ENCODE measurements around the gene SLC27A4.

SLC27A4 gene

DNA sequence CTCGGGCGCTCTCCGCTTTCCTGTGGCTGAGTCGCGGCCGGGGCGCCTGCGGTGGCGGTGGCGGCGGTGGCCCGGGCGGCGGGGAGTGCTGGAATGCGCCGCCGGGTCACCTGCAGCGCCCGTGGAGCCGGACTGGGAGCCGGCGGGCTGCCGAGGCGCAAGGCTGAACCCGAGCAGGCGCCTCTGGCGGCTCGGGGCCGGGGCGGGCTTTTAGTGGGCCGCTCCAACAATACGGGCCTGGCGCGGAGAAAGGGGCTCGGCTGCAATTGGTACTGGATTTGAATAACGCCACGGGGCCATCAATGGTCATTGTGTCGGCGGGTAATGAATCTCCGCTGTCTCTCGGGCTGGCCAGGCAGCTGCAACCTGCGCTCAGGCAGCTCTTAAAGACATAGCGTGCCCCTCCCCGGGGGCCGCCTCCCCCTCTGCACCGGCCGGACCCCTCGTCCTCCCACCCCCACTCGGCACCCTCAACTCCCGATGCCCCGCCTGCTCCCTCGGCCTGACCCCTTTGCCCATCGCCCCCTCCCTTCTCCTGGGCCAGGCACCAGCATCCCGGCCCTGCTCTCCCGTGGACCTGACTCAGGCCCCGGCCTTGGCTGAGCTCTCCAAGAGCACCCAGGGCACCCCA lies 52.9 kb downstream of the SLC27A4 start:
- DNase-seq = no peak

DNA sequence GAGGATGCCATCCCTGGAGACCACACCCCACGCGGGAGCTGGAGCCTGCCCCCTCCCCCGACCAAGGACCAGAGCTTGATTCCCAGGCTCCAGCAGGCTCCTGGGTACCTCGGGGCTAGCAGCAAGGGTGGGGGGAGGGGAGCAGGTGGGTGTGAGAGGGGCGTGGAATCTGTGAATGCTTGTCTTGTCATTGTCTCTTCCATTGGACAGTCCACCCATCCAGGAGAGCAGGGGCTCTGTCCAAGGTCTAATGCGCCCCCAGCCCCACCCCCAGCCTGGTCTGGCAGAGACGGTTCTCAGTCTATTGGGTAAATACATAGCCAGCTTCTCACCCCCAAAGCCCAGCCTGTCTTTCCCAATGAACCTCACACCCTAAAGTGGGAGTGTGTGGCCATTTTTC lies 53.6 kb downstream of the SLC27A4 start:
- DNase-seq = no peak

DNA sequence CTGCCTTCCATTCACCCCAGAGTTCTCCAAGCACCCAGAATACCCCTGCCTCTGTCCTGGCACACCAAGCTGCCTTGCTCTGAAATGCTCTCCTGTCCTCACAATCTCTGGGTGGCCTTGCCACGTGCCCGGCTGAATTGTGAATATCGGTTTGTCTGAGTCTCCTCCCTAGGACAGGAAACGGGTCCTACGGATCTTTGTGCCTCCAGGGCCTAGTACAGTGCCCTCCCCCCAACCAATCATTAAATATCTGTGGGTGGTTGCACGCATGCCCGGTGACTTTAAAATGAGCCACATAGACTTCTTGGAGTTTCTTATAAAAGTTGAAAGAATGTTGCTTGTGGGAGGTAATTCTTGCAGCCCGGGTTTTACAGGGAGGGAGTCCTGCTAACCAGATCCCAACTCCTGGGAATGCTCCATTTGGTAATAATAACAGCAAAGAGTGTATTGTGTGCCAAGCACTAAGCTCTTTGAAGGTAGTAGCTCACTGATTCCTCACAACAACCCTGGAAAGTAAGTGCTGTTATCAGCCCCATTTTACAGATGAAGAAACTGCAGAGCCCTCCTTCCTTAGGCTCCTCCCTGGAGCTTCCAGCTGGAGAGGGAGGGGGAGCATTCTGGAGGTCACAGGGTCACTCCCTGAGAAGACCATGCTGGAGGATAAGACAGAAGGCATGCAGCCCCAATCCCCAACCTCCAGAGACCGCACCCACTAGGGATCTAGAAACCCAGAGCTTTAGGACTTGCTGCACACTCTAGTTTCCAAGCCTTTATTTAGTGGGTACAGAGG lies 54.2 kb downstream of the SLC27A4 start:
- DNase-seq = no peak

DNA sequence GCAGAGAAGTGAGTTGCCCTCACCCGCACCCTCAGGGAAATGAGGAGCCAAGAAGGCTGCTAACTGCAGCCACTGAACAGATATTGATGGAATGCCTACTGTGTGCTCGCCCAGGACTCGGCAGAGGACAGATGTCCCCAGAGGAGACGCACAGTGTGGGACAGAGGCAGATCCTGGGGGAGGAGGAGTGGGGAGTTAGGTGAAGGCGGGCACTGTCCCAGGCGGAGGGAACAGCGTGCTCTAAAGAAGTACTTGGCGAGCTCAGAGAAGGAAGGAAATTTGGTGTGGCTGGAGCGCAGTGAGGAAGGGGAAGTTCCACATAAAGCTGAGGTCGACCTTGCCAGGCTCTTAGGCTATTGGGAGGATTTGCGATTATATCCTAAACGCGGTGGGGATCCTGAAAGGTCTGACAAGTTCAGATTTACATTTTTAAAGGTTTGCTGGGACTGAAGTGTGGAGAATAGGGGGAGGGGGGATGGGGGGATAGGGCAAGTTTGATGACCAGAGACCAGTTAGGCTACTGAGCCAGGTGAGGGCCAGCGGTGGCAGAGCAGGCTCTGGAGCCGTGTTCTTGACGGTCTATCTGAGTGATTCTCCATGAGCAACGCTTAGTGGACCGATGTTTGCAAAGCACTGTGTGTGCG lies 56.8 kb downstream of the SLC27A4 start:
- DNase-seq = no peak

DNA sequence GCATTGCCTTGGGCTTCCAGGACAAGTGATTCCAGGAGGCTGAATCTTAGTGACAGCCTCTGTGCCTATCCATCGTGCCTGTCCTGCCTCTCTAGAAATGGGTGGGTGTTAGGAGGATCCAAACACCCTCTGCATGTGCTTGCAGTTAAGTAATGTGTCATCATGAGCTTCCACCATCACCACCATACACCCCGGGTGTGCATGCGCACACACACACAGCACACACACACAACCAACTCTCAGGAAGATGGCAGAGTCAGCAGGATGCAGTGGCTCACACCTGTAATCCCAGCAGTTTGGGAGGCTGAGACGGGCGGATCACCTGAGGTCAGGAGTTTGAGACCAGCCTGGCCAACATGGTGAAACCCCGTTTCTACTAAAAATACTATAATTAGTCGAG lies 57.5 kb downstream of the SLC27A4 start:
- no peak for DNase-seq

DNA sequence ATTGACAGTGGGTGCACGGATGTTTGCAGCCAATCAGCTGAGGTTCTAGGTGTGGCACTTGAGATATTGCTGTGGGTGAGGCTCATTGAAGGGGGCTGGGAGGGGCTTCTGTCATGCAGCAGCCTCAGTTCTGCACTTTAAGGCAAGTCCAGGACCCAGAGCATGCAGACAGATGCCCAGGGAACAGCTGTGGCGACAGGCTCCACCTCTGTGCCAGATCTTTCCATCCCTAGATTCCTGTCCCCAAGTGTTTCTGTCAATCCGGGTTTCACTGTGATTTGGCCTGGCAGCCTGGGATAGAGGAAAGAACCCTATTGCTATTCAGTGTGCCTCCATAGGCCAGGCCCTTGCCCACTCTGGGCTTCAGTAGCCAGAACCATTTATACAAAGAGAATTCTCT lies 59.5 kb downstream of the SLC27A4 start:
- DNase-seq = no peak

DNA sequence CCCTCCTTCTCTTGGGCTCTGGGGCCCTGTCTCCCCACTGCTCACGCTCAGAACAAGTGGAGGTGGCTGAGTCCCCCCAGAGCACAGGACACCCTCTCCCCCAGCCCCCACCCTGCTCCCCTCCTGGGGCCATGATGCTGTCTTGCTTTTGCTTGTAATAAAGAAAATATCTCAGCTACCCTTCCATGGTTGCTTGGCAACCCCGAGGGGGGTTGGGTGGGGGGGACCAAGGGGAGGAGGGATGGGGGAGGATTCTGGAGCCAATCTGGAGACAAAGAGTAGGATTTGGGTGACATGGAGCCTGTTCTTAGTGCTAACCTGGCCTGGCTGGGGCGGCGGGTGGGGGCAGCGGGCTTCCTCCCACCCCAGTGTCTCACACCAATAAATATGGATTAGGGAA lies 64.2 kb downstream of the SLC27A4 start:
- no peak for DNase-seq

DNA sequence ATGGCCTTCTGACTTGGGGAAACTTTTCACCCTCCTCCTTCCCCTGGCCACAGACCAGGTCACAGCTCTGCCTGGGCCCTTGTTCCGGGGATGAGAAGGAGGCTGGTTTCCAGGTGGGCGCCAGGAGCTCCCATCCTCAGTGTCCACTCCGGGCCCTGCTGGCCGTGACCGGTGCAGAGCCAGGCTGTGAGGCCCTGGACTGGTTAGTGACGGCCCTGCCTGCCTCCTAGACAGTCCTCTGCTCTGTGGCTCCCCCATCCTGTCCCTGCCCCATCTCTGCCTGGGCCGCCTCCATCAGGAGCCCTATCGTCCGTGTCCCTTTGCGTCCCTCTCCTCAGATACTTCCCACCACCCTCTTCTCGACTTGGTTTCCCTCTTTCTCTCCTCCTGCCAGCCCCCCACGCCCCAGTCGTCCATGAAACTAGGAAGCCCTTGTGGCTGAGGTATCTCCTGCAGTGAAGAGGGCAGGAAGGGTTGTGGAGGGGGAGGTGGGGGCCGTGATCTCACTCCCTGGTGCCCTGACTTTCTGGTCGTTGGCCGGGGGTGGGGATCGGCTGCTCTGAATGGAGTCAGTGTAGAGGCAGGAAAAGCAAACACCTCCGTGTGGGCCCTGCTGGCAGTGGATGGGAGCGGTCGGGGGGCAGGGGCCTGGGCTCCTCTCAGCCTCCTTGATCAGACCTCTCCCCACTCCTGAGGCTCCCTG lies 64.9 kb downstream of the SLC27A4 start:
- DNase-seq = no peak

DNA sequence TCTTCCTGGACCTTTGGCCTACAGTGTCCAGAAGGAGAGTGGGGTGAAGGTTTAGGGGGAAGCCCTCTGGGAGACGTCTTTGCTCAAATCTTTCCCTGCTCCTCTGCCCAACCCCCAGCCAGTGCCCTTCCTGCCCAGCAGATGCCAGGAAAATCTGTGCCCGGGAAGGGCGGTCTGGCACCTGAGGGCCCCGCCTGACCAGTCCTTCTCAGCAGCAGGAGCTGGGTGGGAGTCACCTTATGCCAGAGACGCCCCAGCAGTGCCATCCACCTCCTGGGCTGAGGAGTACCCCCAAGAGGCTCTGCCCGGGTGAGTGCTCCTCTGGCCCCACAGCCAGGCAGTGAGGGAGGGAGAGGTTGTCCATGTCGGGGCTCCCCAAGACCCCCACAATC lies 65.4 kb downstream of the SLC27A4 start:
- DNase-seq = no peak

DNA sequence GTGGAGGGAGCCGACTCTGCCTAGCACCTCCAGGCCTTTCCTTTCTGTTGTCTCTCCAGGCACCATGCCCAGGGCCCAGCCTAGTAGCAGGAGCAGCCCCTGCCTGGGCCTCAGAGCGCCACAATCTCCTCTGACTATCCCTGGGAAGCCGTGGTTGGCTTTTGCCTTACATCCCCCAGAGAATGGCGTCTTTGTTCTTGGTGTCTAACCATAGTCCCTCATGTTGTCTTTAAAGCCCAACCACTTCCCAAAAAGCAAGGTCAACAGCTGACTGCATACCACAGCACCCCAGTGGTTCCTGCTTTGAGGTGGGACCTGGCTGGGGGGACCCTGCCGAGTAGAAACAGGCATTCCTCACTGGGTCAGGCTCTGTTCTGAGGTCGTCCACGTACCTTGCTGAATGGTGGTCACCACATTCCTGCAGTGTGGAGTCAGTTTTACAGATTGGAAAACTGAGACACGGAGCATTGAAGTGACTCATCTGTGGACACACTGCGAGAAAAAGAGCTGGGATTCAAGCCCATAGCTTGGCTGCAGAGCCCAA lies 66.6 kb downstream of the SLC27A4 start:
- DNase-seq = peak; percentile 53

DNA sequence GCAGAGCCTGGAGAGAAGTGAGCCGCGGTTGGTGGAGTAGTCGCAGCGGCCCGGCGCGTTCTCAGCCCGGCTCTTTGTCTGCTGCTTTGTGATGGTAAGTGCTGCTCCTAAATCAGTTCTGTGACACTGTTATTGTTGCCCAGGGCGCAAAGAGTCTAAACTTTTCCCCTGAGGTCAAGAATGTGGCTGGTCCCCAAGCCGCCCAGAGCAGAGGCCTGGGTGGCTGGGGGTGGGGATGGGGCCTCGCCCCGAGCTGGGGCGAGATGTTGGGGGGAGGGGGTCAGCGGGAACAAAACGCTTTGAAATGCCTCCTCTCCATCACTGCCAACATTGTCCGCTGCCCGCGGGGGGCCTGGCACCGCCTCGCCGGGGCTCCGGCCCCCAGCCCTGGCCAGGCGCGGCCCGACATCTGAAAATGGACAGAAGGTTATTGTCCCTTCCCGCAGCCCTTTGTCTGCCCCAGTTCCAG lies 68.7 kb downstream of the SLC27A4 start:
- DNase-seq = no peak

DNA sequence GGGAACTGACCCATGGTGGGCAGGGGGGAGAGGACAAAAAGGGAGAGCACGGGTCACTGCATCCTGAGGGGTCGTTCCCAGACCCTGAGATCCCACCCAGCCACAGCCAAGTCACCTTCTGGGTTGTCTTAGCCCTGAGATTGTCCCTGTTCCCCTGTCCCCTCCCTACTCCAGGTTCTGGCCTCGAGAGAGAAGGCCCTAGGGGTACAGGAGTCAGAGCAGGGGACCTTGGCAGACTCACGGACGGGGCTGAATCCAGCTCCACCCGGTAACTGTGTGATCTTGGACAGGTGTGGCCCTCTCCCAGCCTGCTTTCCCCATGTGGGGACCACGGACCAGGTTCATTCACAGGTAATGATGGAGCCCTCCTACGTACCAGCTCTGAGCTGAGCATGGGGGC lies 69.1 kb downstream of the SLC27A4 start:
- no peak for DNase-seq

DNA sequence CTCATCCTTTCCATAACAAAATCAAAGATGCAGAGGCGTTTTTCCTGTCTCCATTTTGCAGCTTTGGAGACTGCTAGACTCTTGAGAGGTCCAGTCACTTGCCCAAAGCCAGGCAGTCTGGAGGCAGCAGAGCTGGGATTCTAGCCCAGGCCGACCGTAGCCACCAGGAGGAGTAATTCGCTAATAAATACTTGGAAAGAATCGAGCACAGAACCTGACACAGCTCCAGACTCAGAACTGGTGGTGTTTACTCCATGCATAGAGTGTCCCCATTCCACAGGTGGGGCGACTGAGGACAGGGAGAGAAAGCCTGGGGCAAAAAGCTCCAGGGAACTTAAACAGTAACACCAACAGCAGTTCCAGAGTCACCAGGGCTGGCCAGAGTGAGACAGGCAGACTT lies 69.7 kb downstream of the SLC27A4 start:
- peak; percentile 35 for DNase-seq
